Psoas muscle (tissue), 8 donors: ENCODE data around the gene RNF14. TPM values are rescaled to one million over a fixed set of nuclear protein-coding genes. Genes with fewer than 3 reads are reported as not detected.

Source experiments
- ATAC-seq, 4 donors: fragments of 200-7000 bp; cut with Tn5 transposase; one replicate each; pipeline ENCODE4 v1.9.1; 2020; ENCODE audit warnings: moderate library complexity in 3 of 4, mild to moderate bottlenecking in 2 of 4
- DNase-seq, 2 donors: peaks; one replicate each; pipeline ENCODE4 v3.0.0-alpha.2; 2020
- H3K27ac ChIP-seq: fragments of 200-600 bp; one replicate; pipeline ENCODE4 v1.8.0; 2022
- H3K27me3 ChIP-seq, 3 donors: fragments of 200-600 bp in 1 of 3; one replicate each; pipeline versions ENCODE4 v1.6.1 to v1.8.0; 2013 to 2022; ENCODE audit warnings: low read length in 2 of 3, mild to moderate bottlenecking in 2 of 3, moderate library complexity in 1 of 3; ENCODE audit not compliant: insufficient read depth in 3 of 3
- H3K36me3 ChIP-seq, 2 donors: fragments of 200-600 bp in 1 of 2; one replicate each; pipeline versions ENCODE4 v1.6.1 to v1.8.0; 2013 to 2022; ENCODE audit warnings: low read depth in 1 of 2, mild to moderate bottlenecking in 1 of 2, moderate library complexity in 1 of 2; ENCODE audit not compliant: insufficient read depth in 1 of 2
- H3K4me1 ChIP-seq: fragments of 200-600 bp; one replicate; pipeline ENCODE4 v1.8.0; 2022
- H3K4me3 ChIP-seq: fragments of 200-600 bp; one replicate; pipeline ENCODE4 v1.8.0; 2022; ENCODE audit warnings: mild to moderate bottlenecking
- H3K9me3 ChIP-seq: fragments of 200-600 bp; one replicate; pipeline ENCODE4 v1.8.0; 2022
- WGBS, 3 donors: extraction: QIAGEN DNeasy Blood & Tissue Kit; methylation state at CpG; one replicate each; pipeline versions ENCODE4 v1.1.6 to v1.1.7; 2013; 5-methylcytosine and 5-hydroxymethylcytosine counted together
- intact Hi-C, 2 donors: fragments of 100-400 bp; cut with DNase I; formaldehyde crosslinking; loops; one replicate each; pipeline versions ENCODE4 v1.11.0 to v1.14.2; 2022
- polyA plus RNA-seq, 3 donors: library from polyadenylated mRNA; stranded (reverse); fragments of 200-250 nt; gene quantifications; one replicate each; pipeline ENCODE4 v1.2.3, GENCODE V29; 2013
- total RNA-seq, 4 donors: library from RNA; stranded (reverse); fragmentation: NEBNext Ultra II Directional in 2 of 4; extraction: Animal tissue kit (Norgen Biotek cat#: 25700) in 2 of 4; gene quantifications; one replicate each; pipeline versions ENCODE4 v1.2.1 to v1.2.4, GENCODE V29; 2021 to 2023
- TF ChIP-seq, protein P1 (sequence below): fragments of 200-600 bp; IDR thresholded peaks from one replicate; pipeline ENCODE4 v1.8.0; 2022; ENCODE audit warnings: antibody characterized with exemption
- donor health status: healthy with polysubstance abuse.
- donor health status: DM: no; HTN: no; CAD: no; lungs with moderate emphysema.
- donor health status: Bipolar disorder and iron deficiency.
- donor health status: healthy.
- donor health status: DM: yes; HTN: yes; CAD: no.
- donor health status: DM: no; HTN: no; CAD: no.
- donor health status: DM: no; HTN: no; CAD: no.
- donor health status: DM: yes; HTN: yes; CAD: no.

Gene RNF14
- total and polyA plus RNA-seq, 7 donors, result 44.1 to 137 (median 77.9) TPM

DNA sequence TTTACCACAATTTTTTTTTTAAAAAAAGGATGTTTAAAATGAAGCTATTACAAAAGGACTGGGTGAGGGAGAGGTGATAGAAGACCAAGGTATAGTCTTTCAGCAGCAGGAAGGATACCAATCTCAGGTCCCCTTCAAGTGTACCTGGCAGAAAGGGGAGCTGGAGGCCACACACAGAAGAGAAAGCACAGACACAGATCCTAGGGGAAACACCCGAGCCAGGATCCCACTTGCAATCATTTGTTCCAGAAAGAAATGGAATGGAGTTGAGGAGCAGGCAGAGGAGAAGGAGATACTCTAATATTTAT, 38.3 kb downstream of the RNF14 start:
- no peaks in the 10 kb centered on the region for H3K4me1 ChIP-seq
- H3K27ac ChIP-seq, result no peak overlapping the region
- intact Hi-C loops, result loop anchor here in 1 of 2 donors (5.0 kb wide), 1 partner anchor 130 kb away; no protein-coding TSS in a partner anchor
- DNase-seq (no peak), ATAC-seq (no peak)
- 78 to 85% (median 80%) methylated on average over 1 of the region's 1 CpG for WGBS, 3 donors
- no peaks in the 10 kb centered on the region for H3K9me3 ChIP-seq
- peaks cover 12 to 74% of the 10 kb centered on the region in 2 donors for H3K36me3 ChIP-seq
- H3K4me3 ChIP-seq, result no peak overlapping the region
- no peaks in the 10 kb centered on the region for H3K27me3 ChIP-seq
- TF ChIP-seq, protein P1, sequence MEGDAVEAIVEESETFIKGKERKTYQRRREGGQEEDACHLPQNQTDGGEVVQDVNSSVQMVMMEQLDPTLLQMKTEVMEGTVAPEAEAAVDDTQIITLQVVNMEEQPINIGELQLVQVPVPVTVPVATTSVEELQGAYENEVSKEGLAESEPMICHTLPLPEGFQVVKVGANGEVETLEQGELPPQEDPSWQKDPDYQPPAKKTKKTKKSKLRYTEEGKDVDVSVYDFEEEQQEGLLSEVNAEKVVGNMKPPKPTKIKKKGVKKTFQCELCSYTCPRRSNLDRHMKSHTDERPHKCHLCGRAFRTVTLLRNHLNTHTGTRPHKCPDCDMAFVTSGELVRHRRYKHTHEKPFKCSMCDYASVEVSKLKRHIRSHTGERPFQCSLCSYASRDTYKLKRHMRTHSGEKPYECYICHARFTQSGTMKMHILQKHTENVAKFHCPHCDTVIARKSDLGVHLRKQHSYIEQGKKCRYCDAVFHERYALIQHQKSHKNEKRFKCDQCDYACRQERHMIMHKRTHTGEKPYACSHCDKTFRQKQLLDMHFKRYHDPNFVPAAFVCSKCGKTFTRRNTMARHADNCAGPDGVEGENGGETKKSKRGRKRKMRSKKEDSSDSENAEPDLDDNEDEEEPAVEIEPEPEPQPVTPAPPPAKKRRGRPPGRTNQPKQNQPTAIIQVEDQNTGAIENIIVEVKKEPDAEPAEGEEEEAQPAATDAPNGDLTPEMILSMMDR, result no peak

DNA sequence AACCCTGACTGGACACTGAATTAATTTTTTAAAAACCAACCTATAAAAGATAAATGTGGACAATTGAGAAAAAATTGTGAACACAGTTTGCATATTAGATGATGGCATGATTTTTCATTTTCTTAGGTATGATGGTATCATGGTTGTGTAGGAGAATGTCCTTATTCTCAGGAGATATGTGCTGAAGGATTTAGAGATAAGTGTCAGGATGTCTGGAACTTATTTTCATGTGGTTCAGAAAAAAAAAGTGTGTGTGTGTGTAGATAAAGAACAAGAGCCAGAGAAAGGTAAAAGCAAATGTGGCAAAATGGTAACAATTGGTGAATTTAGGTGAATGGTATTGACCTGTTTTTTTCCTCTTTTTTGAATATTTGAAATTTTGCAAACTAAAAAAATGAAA, 39.9 kb downstream of the RNF14 start:
- Histone ChIP-seq H3K4me3 (no peak overlapping the region), H3K4me1 (peaks cover 5% of the 10 kb centered on the region), H3K9me3 (no peaks in the 10 kb centered on the region), H3K27me3 (no peaks in the 10 kb centered on the region), H3K36me3 (peaks cover 12 to 58% of the 10 kb centered on the region in 2 donors), H3K27ac (no peak overlapping the region)
- DNase-seq, result no peak
- ATAC-seq, result no peak
- intact Hi-C loops, result loop anchor here in 1 of 2 donors (5.0 kb wide), 1 partner anchor 128 kb away; no protein-coding TSS in a partner anchor
- TF ChIP-seq, protein P1, result no peak

DNA sequence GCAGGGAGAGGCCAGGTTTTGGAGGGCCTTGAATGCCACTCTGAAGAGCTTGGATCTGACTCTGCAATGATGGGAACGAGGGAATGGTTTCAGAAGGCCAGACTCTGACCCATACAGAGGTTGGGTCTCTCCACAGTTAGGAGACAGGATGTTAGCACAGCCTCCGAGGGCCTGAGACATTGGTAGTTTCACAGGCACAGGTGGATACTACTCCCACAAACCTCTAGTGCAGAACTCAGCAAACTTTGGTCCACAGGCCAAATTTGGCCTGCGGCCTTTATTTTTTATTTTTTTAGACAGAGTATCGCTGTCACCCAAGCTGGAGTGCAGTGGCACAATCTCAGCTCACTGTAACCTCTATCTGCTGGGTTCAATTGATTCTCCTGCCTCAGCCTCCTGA, 41.0 kb downstream of the RNF14 start:
- intact Hi-C loops, result loop anchor here (5.0 kb wide), 3 partner anchors 107 to 132 kb away; no protein-coding TSS in a partner anchor
- H3K27me3 ChIP-seq, result no peaks in the 10 kb centered on the region
- ATAC-seq (no peak), DNase-seq (no peak)
- no peak overlapping the region for H3K27ac ChIP-seq
- H3K9me3 ChIP-seq, result no peaks in the 10 kb centered on the region
- 81 to 86% (median 83%) methylated on average over 4 of the region's 4 CpGs for WGBS, 3 donors
- peaks cover 12 to 47% of the 10 kb centered on the region in 2 donors for H3K36me3 ChIP-seq
- peaks cover 13% of the 10 kb centered on the region for H3K4me1 ChIP-seq
- no peak overlapping the region for H3K4me3 ChIP-seq
- TF ChIP-seq, protein P1, result no peak

DNA sequence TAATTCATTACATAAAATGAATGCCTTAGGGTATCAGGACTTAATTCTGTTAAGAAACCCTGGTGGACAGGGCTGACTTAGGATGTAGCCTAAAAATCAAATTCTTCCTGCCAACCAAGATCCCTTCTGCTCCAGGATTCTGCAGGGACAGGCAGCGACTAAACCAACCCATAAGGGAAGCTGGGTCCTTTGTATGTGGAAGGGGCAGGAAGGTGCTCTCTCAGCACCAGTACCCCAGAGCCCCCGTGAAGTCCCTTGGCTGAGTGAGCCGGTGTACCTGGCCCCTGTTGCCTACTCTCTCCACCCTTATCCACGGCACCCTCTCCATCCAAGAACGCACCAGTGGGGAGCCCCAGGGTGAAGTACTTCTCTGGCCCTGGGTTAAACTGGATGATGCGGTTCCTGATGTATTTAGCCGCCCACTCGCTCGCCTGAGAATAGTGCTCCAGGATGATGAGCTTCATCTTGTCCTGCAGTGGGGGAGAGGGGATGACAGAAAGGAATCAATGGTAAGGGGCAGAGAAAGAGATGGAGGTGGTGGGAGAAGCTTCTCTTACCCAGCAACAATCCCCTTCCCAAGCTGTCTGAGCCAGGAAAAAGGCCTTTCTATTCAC, 42.8 kb downstream of the RNF14 start:
- peak overlapping the region; percentile 82 for H3K4me3 ChIP-seq
- 85 to 95% (median 91%) methylated on average over 9 of the region's 9 CpGs for WGBS, 3 donors
- TF ChIP-seq, protein P1, result no peak
- H3K9me3 ChIP-seq, result no peaks in the 10 kb centered on the region
- no peak for DNase-seq
- H3K4me1 ChIP-seq, result peaks cover 20% of the 10 kb centered on the region
- intact Hi-C loops, result loop anchor here in 1 of 2 donors (5.0 kb wide), 2 partner anchors 106 to 131 kb away; no protein-coding TSS in a partner anchor
- no peaks in the 10 kb centered on the region for H3K27me3 ChIP-seq
- peaks cover 5 to 29% of the 10 kb centered on the region in 2 donors for H3K36me3 ChIP-seq
- no peak for ATAC-seq
- H3K27ac ChIP-seq, result peak overlapping the region; percentile 91
